Heart left ventricle (tissue), 13 donors: ENCODE results near the gene GPRIN3.

Experiments used
- POLR2A ChIP-seq, 2 donors: fragments of 450-650 bp; IDR thresholded peaks; one replicate each; pipeline ENCODE4 v1.6.1; 2017; ENCODE audit warnings: antibody characterized with exemption in 2 of 2, mild to moderate bottlenecking in 2 of 2, moderate library complexity in 2 of 2
- TF ChIP-seq, protein P1 (sequence below), 12 donors: fragments of 200-600 bp; sonication (generic) in 4 of 12; IDR thresholded peaks; one replicate each; pipeline versions ENCODE4 v1.5.0 to v1.8.0; 2018 to 2022; ENCODE audit warnings: antibody characterized with exemption in 12 of 12, mild to moderate bottlenecking in 5 of 12
- donor health status: ischemic (EF 13 %, LVEDD 7.1; RV severe dilation, severe dysfunction).
- donor health status: DM: no; HTN: yes; CAD: no.
- donor health status: DM: no; HTN: no; CAD: no.
- donor health status: ischemic (EF 25% LVEDD 6.9; RV normal size, moderate dysfunction).
- donor health status: ischemic (EF 25% LVEDD 5.7; RV mildly dilated, moderate dysfunction).
- donor health status: ischemic (EF 35%, LVEDD 5.7; RV mildly dilated, moderate dysfunction).
- donor health status: nonischemic (EF 11% LVEDD 7.7; RV severe dilation, severe dysfunction).
- donor health status: DM: yes; HTN: yes; CAD: no.
- donor health status: PGD.
- donor health status: ischemic (EF 29% LVEDD 5.4; RV normal size, mild dysfunction).
- donor health status: nonischemic (EF 23%, LVEDD 6.1; RV moderate dilation, normal function).

DNA sequence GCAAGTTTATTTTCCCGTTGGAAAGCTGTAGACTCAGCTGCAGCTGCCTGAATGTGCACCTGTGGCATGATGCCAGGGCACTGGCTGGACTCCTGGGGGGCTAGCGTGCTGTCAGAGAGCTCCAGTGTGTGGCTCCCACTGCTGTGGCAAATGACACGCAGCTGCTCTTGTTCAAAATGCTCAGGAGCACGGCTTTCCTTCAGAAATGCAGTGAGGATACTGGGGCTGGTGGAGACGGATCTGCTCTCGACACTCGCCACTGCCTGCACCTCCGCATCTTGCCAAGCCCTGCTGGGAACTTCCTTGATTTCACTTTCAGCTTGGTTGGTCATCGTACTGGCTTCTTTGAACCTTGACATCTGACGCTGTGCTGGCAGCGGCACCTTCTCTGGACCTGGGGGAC, 58.7 kb downstream of the GPRIN3 start:
- TF ChIP-seq, protein P1, sequence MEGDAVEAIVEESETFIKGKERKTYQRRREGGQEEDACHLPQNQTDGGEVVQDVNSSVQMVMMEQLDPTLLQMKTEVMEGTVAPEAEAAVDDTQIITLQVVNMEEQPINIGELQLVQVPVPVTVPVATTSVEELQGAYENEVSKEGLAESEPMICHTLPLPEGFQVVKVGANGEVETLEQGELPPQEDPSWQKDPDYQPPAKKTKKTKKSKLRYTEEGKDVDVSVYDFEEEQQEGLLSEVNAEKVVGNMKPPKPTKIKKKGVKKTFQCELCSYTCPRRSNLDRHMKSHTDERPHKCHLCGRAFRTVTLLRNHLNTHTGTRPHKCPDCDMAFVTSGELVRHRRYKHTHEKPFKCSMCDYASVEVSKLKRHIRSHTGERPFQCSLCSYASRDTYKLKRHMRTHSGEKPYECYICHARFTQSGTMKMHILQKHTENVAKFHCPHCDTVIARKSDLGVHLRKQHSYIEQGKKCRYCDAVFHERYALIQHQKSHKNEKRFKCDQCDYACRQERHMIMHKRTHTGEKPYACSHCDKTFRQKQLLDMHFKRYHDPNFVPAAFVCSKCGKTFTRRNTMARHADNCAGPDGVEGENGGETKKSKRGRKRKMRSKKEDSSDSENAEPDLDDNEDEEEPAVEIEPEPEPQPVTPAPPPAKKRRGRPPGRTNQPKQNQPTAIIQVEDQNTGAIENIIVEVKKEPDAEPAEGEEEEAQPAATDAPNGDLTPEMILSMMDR (IDR thresholded peaks at IDR 0.05): no peak
- no peak for TF ChIP-seq POLR2A (IDR thresholded peaks at IDR 0.05)
